PC-3 (cell line): ENCODE measurements around the gene ADAM12. TPM values are rescaled to one million over a fixed set of nuclear protein-coding genes. Genes with fewer than 3 reads are reported as not detected.

ENCODE experiments used
- ATAC-seq: fragments of 200-7000 bp; cut with Tn5 transposase; 2 replicates; pipeline ENCODE4 v1.9.1; 2020; ENCODE audit warnings: mild to moderate bottlenecking, moderate library complexity
- BruUV-seq: library from RNA; stranded (reverse); fragments of 400-500 nt; replicated peaks from 2 replicates; lab custom pipeline; 2021; lab: Mats Ljungman, UMichigan
- CTCF ChIA-PET: fragments of 300-600 bp; sonication (Branson Sonifier 250); formaldehyde crosslinking; loops from one replicate; lab custom pipeline; 2022; ENCODE audit warnings: antibody characterized with exemption; lab: Charles Lee
- POLR2A ChIA-PET: fragments of 300-600 bp; sonication (Branson Sonifier 250); formaldehyde crosslinking; loops from one replicate; lab custom pipeline; 2022; ENCODE audit warnings: antibody characterized with exemption; ENCODE audit not compliant: unreplicated experiment; lab: Charles Lee
- DNase-seq: peaks from one replicate; pipeline ENCODE4 v3.0.0-alpha.2; 2015
- H2AFZ ChIP-seq: fragments of 300-600 bp; sonication (generic); 2 replicates; pipeline ENCODE4 v1.6.0; 2016; ENCODE audit warnings: antibody characterized with exemption, low read length
- H3F3A ChIP-seq: fragments of 300-600 bp; sonication (generic); one replicate; pipeline ENCODE4 v1.6.0; 2017; ENCODE audit warnings: antibody characterized with exemption, low read length, control low read depth, mild to moderate bottlenecking; ENCODE audit not compliant: unreplicated experiment
- H3K27ac ChIP-seq: fragments of 300-600 bp; sonication (generic); 2 replicates; pipeline ENCODE4 v1.5.1; 2016; ENCODE audit warnings: mild to moderate bottlenecking, low read length
- H3K27me3 ChIP-seq: fragments of 300-600 bp; sonication (generic); 2 replicates; pipeline ENCODE4 v1.6.1; 2016; ENCODE audit warnings: low read length, mixed read lengths
- H3K36me3 ChIP-seq: fragments of 300-600 bp; sonication (generic); 2 replicates; pipeline ENCODE4 v1.6.1; 2016; ENCODE audit warnings: low read depth, mixed run types, low read length, mixed read lengths
- H3K4me1 ChIP-seq: fragments of 300-600 bp; sonication (generic); 2 replicates; pipeline ENCODE4 v1.5.1; 2016; ENCODE audit warnings: low read length; ENCODE audit not compliant: insufficient read depth
- H3K4me2 ChIP-seq: fragments of 300-600 bp; sonication (generic); 2 replicates; pipeline ENCODE4 v1.6.0; 2016; ENCODE audit warnings: low read length
- H3K4me3 ChIP-seq: fragments of 300-600 bp; sonication (generic); 2 replicates; pipeline ENCODE4 v1.5.1; 2016; ENCODE audit warnings: mild to moderate bottlenecking, low read length, mixed read lengths
- H3K79me2 ChIP-seq: fragments of 300-600 bp; sonication (generic); 2 replicates; pipeline ENCODE4 v1.6.1; 2017; ENCODE audit warnings: low read length, mixed read lengths
- H3K9ac ChIP-seq: fragments of 300-600 bp; sonication (generic); 2 replicates; pipeline ENCODE4 v1.6.0; 2016; ENCODE audit warnings: mild to moderate bottlenecking, low read length
- H3K9me2 ChIP-seq: fragments of 300-600 bp; sonication (generic); replicated peaks from 2 replicates; pipeline ENCODE4 v1.6.1; 2016; ENCODE audit warnings: mixed run types, low read length, mixed read lengths
- H3K9me3 ChIP-seq: fragments of 300-600 bp; sonication (generic); 2 replicates; pipeline ENCODE4 v1.6.1; 2016; ENCODE audit warnings: low read length, mixed read lengths
- H4K20me1 ChIP-seq: fragments of 300-600 bp; sonication (generic); 2 replicates; pipeline ENCODE4 v1.6.1; 2016; ENCODE audit warnings: low read length, mixed read lengths
- CTCF ChIP-seq: fragments of 300-600 bp; sonication (generic); conservative IDR thresholded peaks from 2 replicates; pipeline ENCODE4 v1.5.1; 2017; ENCODE audit warnings: antibody characterized with exemption, low read depth, mild to moderate bottlenecking, low read length
- EZH2 ChIP-seq: fragments of 300-600 bp; sonication (generic); IDR thresholded peaks from one replicate; pipeline ENCODE4 v1.6.1; 2017; ENCODE audit warnings: antibody characterized with exemption, mild to moderate bottlenecking, low read length; ENCODE audit not compliant: unreplicated experiment
- EZH2phosphoT487 ChIP-seq: fragments of 300-600 bp; sonication (generic); IDR thresholded peaks from 2 replicates; pipeline ENCODE4 v1.6.1; 2018; ENCODE audit warnings: mild to moderate bottlenecking, antibody characterized with exemption, low read length, borderline replicate concordance
- intact Hi-C: fragments of 100-400 bp; cut with micrococcal nuclease; formaldehyde crosslinking; loops from 2 replicates; pipeline ENCODE4 v1.9.0; 2023
- total RNA-seq: library from RNA; depleted of rRNA; stranded (reverse); fragments of >200 nt; gene quantifications from 2 replicates; pipeline ENCODE4 v1.2.3, GENCODE V29; 2014

Gene ADAM12
- total RNA-seq, 1 experiment from 2014 or later, result 3.4 TPM

- H3K4me1 ChIP-seq, result peaks cover 32% of the 10 kb centered on the region
- no peaks in the 10 kb centered on the region for H3K79me2 ChIP-seq
- H3K27ac ChIP-seq, result peak overlapping the region; percentile 98
- CTCF ChIA-PET, result no interaction called here
- H3K4me3 ChIP-seq, result no peak overlapping the region
- no peaks in the 10 kb centered on the region for H3F3A ChIP-seq
- peak overlapping the region; percentile 83; the same call in 1 of the 2 replicates for H3K4me2 ChIP-seq
- no peaks in the 10 kb centered on the region for H3K9me3 ChIP-seq
- peak overlapping the region; percentile 96 for H3K9ac ChIP-seq
- ATAC-seq (peak; percentile 39), DNase-seq (peak; percentile 51)
- intact Hi-C loops, result loop anchor here (10.0 kb wide), 1 partner anchor 80 kb away; no protein-coding TSS in a partner anchor
- no peaks in the 10 kb centered on the region for H3K36me3 ChIP-seq
- H2AFZ ChIP-seq, result no peak overlapping the region
- POLR2A ChIA-PET, result no interaction called here
- H3K27me3 ChIP-seq, result no peaks in the 10 kb centered on the region
- H4K20me1 ChIP-seq, result no peaks in the 10 kb centered on the region
- TF ChIP-seq CTCF (no peak), EZH2phosphoT487 (no peak), EZH2 (no peak)
- no peaks in the 10 kb centered on the region for H3K9me2 ChIP-seq
- BruUV-seq, result no TSS peak
Observed at GRCh38 chr10:126014309-126014708, 374.0 kb downstream of the ADAM12 start.

GRCh38 chr10:126013489-126014281, 374.6 kb downstream of the ADAM12 start:
- CTCF ChIA-PET, result no interaction called here
- H4K20me1 ChIP-seq, result no peaks in the 10 kb centered on the region
- peak; percentile 92 for ATAC-seq
- peak overlapping the region; percentile 98 for H3K27ac ChIP-seq
- peak; percentile 80 for DNase-seq
- no TSS peak for BruUV-seq
- no peaks in the 10 kb centered on the region for H3K36me3 ChIP-seq
- H3K9me2 ChIP-seq, result no peaks in the 10 kb centered on the region
- H3K27me3 ChIP-seq, result no peaks in the 10 kb centered on the region
- H3K9me3 ChIP-seq, result no peaks in the 10 kb centered on the region
- H3K4me3 ChIP-seq, result peak overlapping the region; percentile 43
- TF ChIP-seq EZH2phosphoT487, result no peak
- TF ChIP-seq EZH2, result no peak
- peak; percentile 27; the same call in 1 of the 2 replicates for TF ChIP-seq CTCF
- no peaks in the 10 kb centered on the region for H3F3A ChIP-seq
- POLR2A ChIA-PET, result no interaction called here
- peaks cover 32% of the 10 kb centered on the region for H3K4me1 ChIP-seq
- H3K4me2 ChIP-seq, result peak overlapping the region; percentile 83
- peak overlapping the region; percentile 96 for H3K9ac ChIP-seq
- no peak overlapping the region for H2AFZ ChIP-seq
- intact Hi-C loops, result loop anchor here (2.0 to 10.0 kb wide), 2 partner anchors 49 to 81 kb away; no protein-coding TSS in a partner anchor
- no peaks in the 10 kb centered on the region for H3K79me2 ChIP-seq

GRCh38 chr10:126012485-126012884, 375.8 kb downstream of the ADAM12 start:
- CTCF ChIA-PET, result no interaction called here
- Histone ChIP-seq H4K20me1 (no peaks in the 10 kb centered on the region), H2AFZ (no peak overlapping the region), H3K4me1 (peaks cover 37% of the 10 kb centered on the region), H3F3A (no peaks in the 10 kb centered on the region), H3K4me3 (no peak overlapping the region), H3K27me3 (no peaks in the 10 kb centered on the region), H3K27ac (peak overlapping the region; percentile 98), H3K9me2 (no peaks in the 10 kb centered on the region), H3K79me2 (no peaks in the 10 kb centered on the region), H3K9ac (peak overlapping the region; percentile 96), H3K36me3 (no peaks in the 10 kb centered on the region), H3K4me2 (peak overlapping the region; percentile 83), H3K9me3 (no peaks in the 10 kb centered on the region)
- DNase-seq (peak; percentile 61), ATAC-seq (peak; percentile 45)
- POLR2A ChIA-PET, result no interaction called here
- TF ChIP-seq CTCF, result no peak
- no peak for TF ChIP-seq EZH2
- TF ChIP-seq EZH2phosphoT487, result no peak
- intact Hi-C loops, result loop anchor here (2.0 to 10.0 kb wide), 2 partner anchors 50 to 82 kb away; no protein-coding TSS in a partner anchor
- no TSS peak for BruUV-seq
